WTC11 (cell line): ENCODE measurements around the gene ARHGEF39. TPM values are rescaled to one million over a fixed set of nuclear protein-coding genes. Genes with fewer than 3 reads are reported as not detected.

Experiments used
- ATAC-seq: fragments of 200-7000 bp; cut with Tn5 transposase; 2 replicates; pipeline ENCODE4 v1.10.0; 2021; ENCODE audit warnings: mild to moderate bottlenecking, moderate library complexity
- CTCF ChIA-PET: fragments of 300-600 bp; sonication (Branson Sonifier 250); formaldehyde crosslinking; loops from one replicate; lab custom pipeline; 2021; ENCODE audit warnings: antibody characterized with exemption; lab: Charles Lee
- POLR2A ChIA-PET: fragments of 350-600 bp; sonication (Branson Sonifier 250); formaldehyde crosslinking; loops from one replicate; lab custom pipeline; 2021; ENCODE audit warnings: antibody characterized with exemption; lab: Charles Lee
- DNase-seq: peaks from one replicate; pipeline ENCODE4 v3.0.0; 2021; ENCODE audit warnings: low spot score
- H3K27ac Mint-ChIP-seq: 2 replicates; pipeline ENCODE4 v1.8.0; 2021; ENCODE audit warnings: mixed read lengths
- H3K27me3 Mint-ChIP-seq: 2 replicates; pipeline ENCODE4 v1.8.0; 2021; ENCODE audit warnings: low read depth, mild to moderate bottlenecking, moderate library complexity, mixed read lengths
- H3K36me3 Mint-ChIP-seq: 2 replicates; pipeline ENCODE4 v1.8.0; 2021; ENCODE audit warnings: mixed read lengths
- H3K4me1 Mint-ChIP-seq: 2 replicates; pipeline ENCODE4 v1.8.0; 2022; ENCODE audit warnings: mixed read lengths
- H3K4me3 Mint-ChIP-seq: 2 replicates; pipeline ENCODE4 v1.8.0; 2021; ENCODE audit warnings: mild to moderate bottlenecking, moderate library complexity, mixed read lengths
- H3K9me3 Mint-ChIP-seq: 2 replicates; pipeline ENCODE4 v1.8.0; 2021; ENCODE audit warnings: mixed read lengths
- ETV6 ChIP-seq: sonication (generic); formaldehyde crosslinking; IDR thresholded peaks from 2 replicates; pipeline ENCODE4 v1.8.1; 2022; ENCODE audit warnings: mild to moderate bottlenecking, missing genetic modification reagents
- FOXK1 ChIP-seq: sonication (generic); formaldehyde crosslinking; IDR thresholded peaks from 2 replicates; pipeline ENCODE4 v1.8.0; 2022; ENCODE audit warnings: mild to moderate bottlenecking, moderate library complexity, missing genetic modification reagents
- FOXP1 ChIP-seq: sonication (generic); formaldehyde crosslinking; IDR thresholded peaks from 2 replicates; pipeline ENCODE4 v1.8.0; 2022; ENCODE audit warnings: missing genetic modification reagents, mild to moderate bottlenecking, moderate library complexity, borderline replicate concordance
- GABPB1 ChIP-seq: sonication (generic); formaldehyde crosslinking; IDR thresholded peaks from 2 replicates; pipeline ENCODE4 v1.8.1; 2023; ENCODE audit warnings: mild to moderate bottlenecking, missing genetic modification reagents
- HMGA2 ChIP-seq: fragments of 250-450 bp; sonication (Bioruptor Pico); IDR thresholded peaks from 2 replicates; pipeline ENCODE4 v1.4.0; 2021; ENCODE audit warnings: mild to moderate bottlenecking, moderate library complexity
- JAZF1 ChIP-seq: fragments of 250-450 bp; sonication (Bioruptor Pico); IDR thresholded peaks from 2 replicates; pipeline ENCODE4 v1.9.0; 2021; ENCODE audit warnings: moderate library complexity, mild to moderate bottlenecking, inconsistent platforms
- TEAD4 ChIP-seq: sonication (generic); formaldehyde crosslinking; IDR thresholded peaks from 2 replicates; pipeline ENCODE4 v1.8.0; 2022; ENCODE audit warnings: mild to moderate bottlenecking, missing genetic modification reagents
- ZBTB21 ChIP-seq: sonication (generic); formaldehyde crosslinking; IDR thresholded peaks from 2 replicates; pipeline ENCODE4 v1.8.1; 2023; ENCODE audit warnings: mild to moderate bottlenecking, missing genetic modification reagents, borderline replicate concordance
- ZNF396 ChIP-seq: fragments of 250-450 bp; sonication (Bioruptor Pico); IDR thresholded peaks from 2 replicates; pipeline ENCODE4 v1.8.0; 2021; ENCODE audit warnings: mild to moderate bottlenecking, moderate library complexity, borderline replicate concordance
- ZNF423 ChIP-seq: fragments of 250-450 bp; sonication (Bioruptor Pico); IDR thresholded peaks from 2 replicates; pipeline ENCODE4 v2.1.2; 2022; ENCODE audit warnings: mild to moderate bottlenecking, moderate library complexity
- total RNA-seq: library from RNA; stranded (reverse); gene quantifications from 3 replicates; pipeline ENCODE4 v1.2.3, GENCODE V29; 2021
- TF ChIP-seq, protein P1 (sequence below): fragments of 250-450 bp; sonication (Bioruptor Pico); conservative IDR thresholded peaks from 2 replicates; pipeline ENCODE4 v1.9.0; 2021; ENCODE audit warnings: mild to moderate bottlenecking
- TF ChIP-seq, protein P2 (sequence below): sonication (generic); formaldehyde crosslinking; conservative IDR thresholded peaks from 2 replicates; pipeline ENCODE4 v1.8.1; 2022; ENCODE audit warnings: mild to moderate bottlenecking, missing genetic modification reagents
- TF ChIP-seq, protein P3 (sequence below): sonication (generic); formaldehyde crosslinking; IDR thresholded peaks from 2 replicates; pipeline ENCODE4 v1.8.1; 2023; ENCODE audit warnings: mild to moderate bottlenecking, missing genetic modification reagents
- TF ChIP-seq, protein P4 (sequence below): sonication (generic); formaldehyde crosslinking; IDR thresholded peaks from 2 replicates; pipeline ENCODE4 v1.8.1; 2022; ENCODE audit warnings: missing genetic modification reagents, borderline replicate concordance
- TF ChIP-seq, protein P5 (sequence below): sonication (generic); formaldehyde crosslinking; IDR thresholded peaks from 2 replicates; pipeline ENCODE4 v1.8.1; 2022; ENCODE audit warnings: mild to moderate bottlenecking, moderate library complexity, missing genetic modification reagents

The ARHGEF39 gene
- total RNA-seq, 1 experiment from 2014 or later: 23.8 TPM

DNA sequence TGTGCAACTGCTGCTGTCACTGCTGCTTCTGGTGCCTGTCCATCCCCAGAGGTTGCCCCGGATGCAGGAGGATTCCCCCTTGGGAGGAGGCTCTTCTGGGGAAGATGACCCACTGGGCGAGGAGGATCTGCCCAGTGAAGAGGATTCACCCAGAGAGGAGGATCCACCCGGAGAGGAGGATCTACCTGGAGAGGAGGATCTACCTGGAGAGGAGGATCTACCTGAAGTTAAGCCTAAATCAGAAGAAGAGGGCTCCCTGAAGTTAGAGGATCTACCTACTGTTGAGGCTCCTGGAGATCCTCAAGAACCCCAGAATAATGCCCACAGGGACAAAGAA, 9.0 kb upstream of the ARHGEF39 start (continued):
- TF ChIP-seq, protein P1, sequence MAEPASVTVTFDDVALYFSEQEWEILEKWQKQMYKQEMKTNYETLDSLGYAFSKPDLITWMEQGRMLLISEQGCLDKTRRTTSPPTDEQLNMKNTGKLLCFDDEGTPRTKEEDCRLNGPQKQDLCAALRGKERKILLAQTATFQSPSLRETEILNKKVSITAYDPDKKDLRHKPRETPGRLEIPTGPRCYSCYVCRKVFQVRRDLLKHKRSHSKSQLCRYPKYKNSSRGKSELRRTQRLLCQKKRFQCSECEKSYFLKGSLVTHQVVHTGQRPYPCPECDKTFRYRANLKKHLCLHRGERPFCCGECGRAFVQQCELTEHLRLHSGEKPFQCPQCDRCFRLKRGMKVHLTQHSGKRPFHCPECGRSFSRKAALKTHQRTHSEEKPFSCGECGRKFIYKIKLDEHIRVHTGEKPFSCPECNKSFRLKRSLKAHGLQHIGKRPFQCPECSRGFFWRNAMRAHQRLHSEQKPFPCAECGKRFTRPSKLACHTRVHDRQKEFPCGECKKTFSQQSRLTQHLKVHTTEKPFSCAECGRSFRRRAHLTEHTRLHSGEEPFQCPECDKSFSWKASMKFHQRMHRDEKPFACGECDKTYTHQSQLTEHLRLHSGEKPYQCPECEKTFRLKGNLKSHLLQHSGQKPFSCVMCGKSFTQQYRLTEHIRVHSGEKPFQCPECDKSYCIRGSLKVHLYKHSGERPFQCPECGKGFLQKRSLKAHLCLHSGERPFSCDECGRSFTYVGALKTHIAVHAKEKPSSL: no peak
- TF ChIP-seq HMGA2 (no peak), GABPB1 (no peak), TEAD4 (CRISPR knock-in tag) (no peak), FOXK1 (no peak), FOXP1 (no peak)
- TF ChIP-seq, protein P2, sequence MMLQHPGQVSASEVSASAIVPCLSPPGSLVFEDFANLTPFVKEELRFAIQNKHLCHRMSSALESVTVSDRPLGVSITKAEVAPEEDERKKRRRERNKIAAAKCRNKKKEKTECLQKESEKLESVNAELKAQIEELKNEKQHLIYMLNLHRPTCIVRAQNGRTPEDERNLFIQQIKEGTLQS (CRISPR knock-in tag): no peak
- TF ChIP-seq, protein P3, sequence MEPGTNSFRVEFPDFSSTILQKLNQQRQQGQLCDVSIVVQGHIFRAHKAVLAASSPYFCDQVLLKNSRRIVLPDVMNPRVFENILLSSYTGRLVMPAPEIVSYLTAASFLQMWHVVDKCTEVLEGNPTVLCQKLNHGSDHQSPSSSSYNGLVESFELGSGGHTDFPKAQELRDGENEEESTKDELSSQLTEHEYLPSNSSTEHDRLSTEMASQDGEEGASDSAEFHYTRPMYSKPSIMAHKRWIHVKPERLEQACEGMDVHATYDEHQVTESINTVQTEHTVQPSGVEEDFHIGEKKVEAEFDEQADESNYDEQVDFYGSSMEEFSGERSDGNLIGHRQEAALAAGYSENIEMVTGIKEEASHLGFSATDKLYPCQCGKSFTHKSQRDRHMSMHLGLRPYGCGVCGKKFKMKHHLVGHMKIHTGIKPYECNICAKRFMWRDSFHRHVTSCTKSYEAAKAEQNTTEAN (CRISPR knock-in tag): no peak
- TF ChIP-seq, protein P4, sequence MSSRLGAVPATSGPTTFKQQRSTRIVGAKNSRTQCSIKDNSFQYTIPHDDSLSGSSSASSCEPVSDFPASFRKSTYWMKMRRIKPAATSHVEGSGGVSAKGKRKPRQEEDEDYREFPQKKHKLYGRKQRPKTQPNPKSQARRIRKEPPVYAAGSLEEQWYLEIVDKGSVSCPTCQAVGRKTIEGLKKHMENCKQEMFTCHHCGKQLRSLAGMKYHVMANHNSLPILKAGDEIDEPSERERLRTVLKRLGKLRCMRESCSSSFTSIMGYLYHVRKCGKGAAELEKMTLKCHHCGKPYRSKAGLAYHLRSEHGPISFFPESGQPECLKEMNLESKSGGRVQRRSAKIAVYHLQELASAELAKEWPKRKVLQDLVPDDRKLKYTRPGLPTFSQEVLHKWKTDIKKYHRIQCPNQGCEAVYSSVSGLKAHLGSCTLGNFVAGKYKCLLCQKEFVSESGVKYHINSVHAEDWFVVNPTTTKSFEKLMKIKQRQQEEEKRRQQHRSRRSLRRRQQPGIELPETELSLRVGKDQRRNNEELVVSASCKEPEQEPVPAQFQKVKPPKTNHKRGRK: no peak
- TF ChIP-seq, all 79 proteins: peak for 0

DNA sequence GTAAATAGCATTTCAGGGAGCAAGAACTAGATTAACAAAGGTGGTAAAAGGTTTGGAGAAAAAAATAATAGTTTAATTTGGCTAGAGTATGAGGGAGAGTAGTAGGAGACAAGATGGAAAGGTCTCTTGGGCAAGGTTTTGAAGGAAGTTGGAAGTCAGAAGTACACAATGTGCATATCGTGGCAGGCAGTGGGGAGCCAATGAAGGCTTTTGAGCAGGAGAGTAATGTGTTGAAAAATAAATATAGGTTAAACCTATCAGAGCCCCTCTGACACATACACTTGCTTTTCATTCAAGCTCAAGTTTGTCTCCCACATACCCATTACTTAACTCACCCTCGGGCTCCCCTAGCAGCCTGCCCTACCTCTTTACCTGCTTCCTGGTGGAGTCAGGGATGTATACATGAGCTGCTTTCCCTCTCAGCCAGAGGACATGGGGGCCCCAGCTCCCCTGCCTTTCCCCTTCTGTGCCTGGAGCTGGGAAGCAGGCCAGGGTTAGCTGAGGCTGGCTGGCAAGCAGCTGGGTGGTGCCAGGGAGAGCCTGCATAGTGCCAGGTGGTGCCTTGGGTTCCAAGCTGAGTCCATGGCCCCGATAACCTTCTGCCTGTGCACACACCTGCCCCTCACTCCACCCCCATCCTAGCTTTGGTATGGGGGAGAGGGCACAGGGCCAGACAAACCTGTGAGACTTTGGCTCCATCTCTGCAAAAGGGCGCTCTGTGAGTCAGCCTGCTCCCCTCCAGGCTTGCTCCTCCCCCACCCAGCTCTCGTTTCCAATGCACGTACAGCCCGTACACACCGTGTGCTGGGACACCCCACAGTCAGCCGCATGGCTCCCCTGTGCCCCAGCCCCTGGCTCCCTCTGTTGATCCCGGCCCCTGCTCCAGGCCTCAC, 8.4 kb upstream of the ARHGEF39 start, which contains the start of gene CA9:
TSS of gene CA9 (plus strand) at position 797 of the 893 bp plus-strand sequence. CDS start at position 829, 32 bp downstream.
- Mint-ChIP-seq H3K4me1 (peaks cover 9% of the 10 kb centered on the region), H3K4me3 (peak within 1 kb of the TSS; percentile 69)
- CTCF ChIA-PET: interaction anchor here (1.0 to 1.3 kb wide), 2 partner anchors 23 to 120 kb away, joined by 3 to 4 read pairs; no protein-coding TSS in a partner anchor

DNA sequence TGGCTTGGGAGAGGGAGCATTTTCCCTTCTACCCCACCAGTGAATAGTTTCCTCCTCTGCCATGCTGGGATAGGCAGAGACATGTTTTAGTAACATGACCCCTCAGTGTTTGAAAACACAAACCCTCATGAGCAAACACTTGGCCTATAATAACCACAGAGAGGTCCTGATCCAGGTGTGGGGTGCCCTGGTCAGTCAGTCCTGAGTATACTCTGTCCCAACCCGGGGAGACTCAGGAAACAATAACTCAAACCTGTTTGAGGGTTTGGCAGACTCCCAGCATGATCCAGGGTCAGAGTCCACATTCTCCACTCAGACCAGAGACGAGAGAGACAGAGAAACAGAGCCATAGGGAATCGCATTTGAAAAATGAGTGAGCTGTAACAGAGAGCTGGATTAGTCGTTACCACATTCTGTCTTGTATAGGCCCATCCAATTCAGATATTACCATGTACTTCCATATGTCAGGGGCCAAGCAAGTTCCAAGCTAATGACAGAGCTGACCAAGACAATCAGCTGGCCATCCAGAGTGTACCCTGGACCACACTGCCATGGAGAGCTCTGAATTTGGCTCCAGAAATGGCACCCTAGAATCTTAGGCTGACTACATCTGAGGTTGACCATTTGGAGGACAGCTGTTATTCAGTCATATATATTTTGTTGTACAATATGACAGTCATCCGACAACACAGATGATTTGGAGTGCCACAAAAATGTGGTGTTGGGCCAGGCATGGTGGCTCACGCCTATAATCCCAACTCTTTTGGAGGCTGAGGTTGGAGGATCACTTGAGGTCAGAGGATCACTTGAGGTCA, 4.5 kb upstream of the ARHGEF39 start:
- H3K36me3 Mint-ChIP-seq: no peaks in the 10 kb centered on the region
- peaks cover 14% of the 10 kb centered on the region for H3K27me3 Mint-ChIP-seq
- no peak overlapping the region for H3K4me3 Mint-ChIP-seq
- peaks cover 6% of the 10 kb centered on the region for H3K4me1 Mint-ChIP-seq
- DNase-seq: no peak
- ATAC-seq: no peak
- no peak overlapping the region for H3K27ac Mint-ChIP-seq
- CTCF ChIA-PET: interaction anchor here (0.5 to 3.0 kb wide), 3 partner anchors 12 to 27 kb away, joined by 3 to 9 read pairs (median 6); partner anchors contain the start of genes CCDC107 and RMRP
- TF ChIP-seq, protein P1: no peak
- no peak for TF ChIP-seq JAZF1 (CRISPR knock-in tag)
- TF ChIP-seq ETV6 (CRISPR knock-in tag): no peak
- TF ChIP-seq, protein P5, sequence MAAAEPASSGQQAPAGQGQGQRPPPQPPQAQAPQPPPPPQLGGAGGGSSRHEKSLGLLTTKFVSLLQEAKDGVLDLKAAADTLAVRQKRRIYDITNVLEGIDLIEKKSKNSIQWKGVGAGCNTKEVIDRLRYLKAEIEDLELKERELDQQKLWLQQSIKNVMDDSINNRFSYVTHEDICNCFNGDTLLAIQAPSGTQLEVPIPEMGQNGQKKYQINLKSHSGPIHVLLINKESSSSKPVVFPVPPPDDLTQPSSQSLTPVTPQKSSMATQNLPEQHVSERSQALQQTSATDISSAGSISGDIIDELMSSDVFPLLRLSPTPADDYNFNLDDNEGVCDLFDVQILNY (CRISPR knock-in tag): no peak
- TF ChIP-seq ZNF396 (CRISPR knock-in tag): no peak
- no peak for TF ChIP-seq ZBTB21
- TF ChIP-seq, all 79 proteins: peak for 0
- POLR2A ChIA-PET: no interaction called here
- peaks cover 7% of the 10 kb centered on the region for H3K9me3 Mint-ChIP-seq

More for the DNA sequence above, 8.4 kb upstream of the ARHGEF39 start, which contains the start of gene CA9:
- H3K27me3 Mint-ChIP-seq: peaks cover 30% of the 10 kb centered on the region
- no peaks in the 10 kb centered on the region for H3K9me3 Mint-ChIP-seq
- DNase-seq (no peak), ATAC-seq (no peak)
- POLR2A ChIA-PET: interaction anchor here (1.0 kb wide), 1 partner anchor 9 kb away, joined by 4 read pairs; the partner anchor contains the start of gene ARHGEF39
- no peaks in the 10 kb centered on the region for H3K36me3 Mint-ChIP-seq
- H3K27ac Mint-ChIP-seq: no peak within 1 kb of the TSS
- TF ChIP-seq GABPB1: no peak
- TF ChIP-seq ZNF423 (CRISPR knock-in tag): no peak
